GM19467 (cell line): ENCODE data around the gene FBXW7.

ENCODE experiments used
- ATAC-seq: cut with Tn5 transposase; IDR thresholded peaks from one replicate; pipeline ENCODE4 v1.9.1; 2021; ENCODE audit warnings: mild to moderate bottlenecking, moderate library complexity; ENCODE audit not compliant: unreplicated experiment

Gene FBXW7

DNA sequence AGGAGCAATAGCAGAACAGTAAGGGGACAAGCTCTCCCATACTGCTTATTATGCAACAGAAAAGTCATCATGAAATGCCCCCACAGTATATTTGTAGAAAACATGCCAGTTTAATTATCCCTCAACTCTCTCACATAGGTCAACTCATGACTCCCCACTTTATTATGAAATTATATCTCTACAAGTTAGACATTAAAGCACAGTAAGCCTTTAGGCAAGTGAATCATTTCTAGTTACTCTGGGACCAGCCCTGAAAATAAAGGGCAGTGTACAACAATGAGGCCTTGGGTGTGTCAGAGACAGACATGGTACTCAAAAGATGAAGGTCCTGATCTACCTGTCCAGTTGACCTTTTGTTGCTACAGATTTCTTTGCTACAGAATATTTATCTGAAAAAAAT, 191.9 kb downstream of the FBXW7 start:
- ATAC-seq: no peak

DNA sequence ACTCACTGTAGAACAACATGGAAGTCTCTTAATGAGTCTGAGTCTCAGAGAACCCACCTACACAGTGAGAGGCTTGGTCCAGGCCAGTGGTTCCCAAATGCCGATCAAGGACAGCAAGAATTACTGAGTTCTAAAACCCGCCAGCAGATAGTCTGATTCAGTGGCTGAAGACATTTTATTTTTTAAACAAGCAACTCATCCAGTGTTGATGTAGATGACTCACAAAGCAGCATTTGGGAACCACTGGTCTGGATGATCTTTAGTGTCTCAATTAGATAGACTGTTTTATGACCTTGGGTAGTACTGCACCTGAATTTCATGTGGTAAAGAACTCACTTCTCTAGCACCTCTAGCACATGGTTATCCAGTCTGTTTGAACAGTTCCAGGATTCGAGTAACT, 193.6 kb downstream of the FBXW7 start:
- no peak for ATAC-seq

DNA sequence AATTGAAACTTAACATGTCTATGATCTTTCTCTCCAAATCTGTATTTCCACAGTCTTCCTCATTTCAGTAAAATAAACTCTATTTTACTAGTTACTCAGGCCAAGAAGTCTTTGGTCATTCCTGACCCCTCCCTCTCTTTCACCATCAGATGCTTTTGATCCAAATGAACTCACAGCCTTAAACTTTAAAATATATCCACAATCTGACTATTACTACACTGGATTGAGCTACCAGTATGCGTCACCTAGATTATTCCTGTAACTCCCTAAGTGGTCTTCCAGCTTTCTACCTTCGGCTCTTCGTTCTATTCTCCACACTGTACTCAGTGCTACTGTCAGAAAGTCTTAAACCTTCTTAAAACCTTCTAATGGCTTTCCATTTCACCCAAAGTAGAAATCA, 195.1 kb downstream of the FBXW7 start:
- no peak for ATAC-seq

DNA sequence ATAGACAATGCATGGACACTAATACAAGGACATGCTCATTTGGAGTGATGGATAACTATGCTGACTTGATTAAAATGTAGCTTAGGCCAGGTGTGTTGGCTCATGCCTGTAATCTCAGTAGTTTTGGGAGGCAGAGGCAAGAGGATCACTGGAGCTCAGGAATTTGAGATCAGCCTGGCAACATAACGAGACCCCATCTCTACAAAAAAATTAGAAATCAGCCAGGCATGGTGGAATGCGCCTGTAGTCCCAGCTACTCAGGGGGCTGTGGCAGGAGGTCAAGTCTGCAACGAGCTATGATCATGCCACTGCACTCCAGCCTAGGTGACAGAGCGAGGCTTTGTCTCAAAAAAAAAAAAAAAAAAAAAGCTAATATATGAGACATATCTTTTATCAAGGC, 196.3 kb downstream of the FBXW7 start:
- no peak for ATAC-seq

DNA sequence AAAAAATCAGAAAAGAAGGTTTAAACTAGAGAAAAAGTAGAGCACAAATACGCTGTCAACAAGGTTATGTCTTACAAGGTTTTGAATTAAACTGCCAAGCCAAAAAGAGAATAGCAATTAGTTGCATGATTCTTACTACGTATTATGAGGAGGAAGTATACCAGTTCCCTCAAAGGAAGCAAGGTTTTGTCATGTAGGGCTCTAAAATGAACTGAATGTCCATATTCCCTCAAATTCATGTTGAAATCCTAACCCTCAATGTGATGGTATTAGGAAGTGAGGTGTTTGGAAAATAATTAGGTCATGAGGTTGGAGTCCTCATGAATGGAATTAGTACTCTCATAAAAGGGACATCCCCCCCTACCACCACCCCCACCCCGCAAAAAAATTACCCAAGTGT, 201.0 kb downstream of the FBXW7 start:
- ATAC-seq: no peak

DNA sequence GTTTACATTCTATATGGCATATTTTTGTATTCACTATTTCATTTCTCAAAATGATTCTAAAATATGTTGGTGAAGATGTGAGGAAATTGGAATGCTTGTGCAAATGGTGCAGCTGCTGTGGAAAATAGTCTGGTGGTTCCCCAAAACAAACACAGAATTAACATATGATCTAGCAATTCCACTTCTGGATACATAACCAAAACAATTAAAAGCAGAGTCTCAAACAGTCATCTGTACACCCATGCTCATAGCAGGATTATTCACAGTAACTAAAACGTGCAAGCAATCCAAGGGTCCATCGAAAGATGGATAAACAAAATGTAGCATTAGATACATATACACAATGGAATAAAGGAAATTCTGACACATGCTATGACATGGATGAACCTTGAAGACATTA, 204.8 kb downstream of the FBXW7 start:
- no peak for ATAC-seq

DNA sequence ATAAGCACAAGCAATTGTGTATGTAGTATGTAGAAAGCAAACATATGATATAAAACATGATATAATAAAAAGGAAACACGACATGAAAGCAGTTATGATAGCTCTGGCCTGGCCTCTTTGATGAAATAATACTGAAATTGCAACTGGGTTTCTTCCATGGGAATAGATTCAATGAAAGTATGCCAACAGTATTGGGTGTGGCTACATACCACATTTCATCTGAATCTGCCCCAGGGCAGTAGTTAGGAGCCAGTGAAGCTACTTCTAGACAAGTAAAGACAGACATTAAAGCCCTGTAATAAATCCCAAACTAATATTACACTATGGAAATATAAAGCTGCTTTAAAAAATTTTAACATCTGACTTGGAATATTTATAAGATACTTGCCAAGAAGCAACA, 207.3 kb downstream of the FBXW7 start:
- no peak for ATAC-seq

DNA sequence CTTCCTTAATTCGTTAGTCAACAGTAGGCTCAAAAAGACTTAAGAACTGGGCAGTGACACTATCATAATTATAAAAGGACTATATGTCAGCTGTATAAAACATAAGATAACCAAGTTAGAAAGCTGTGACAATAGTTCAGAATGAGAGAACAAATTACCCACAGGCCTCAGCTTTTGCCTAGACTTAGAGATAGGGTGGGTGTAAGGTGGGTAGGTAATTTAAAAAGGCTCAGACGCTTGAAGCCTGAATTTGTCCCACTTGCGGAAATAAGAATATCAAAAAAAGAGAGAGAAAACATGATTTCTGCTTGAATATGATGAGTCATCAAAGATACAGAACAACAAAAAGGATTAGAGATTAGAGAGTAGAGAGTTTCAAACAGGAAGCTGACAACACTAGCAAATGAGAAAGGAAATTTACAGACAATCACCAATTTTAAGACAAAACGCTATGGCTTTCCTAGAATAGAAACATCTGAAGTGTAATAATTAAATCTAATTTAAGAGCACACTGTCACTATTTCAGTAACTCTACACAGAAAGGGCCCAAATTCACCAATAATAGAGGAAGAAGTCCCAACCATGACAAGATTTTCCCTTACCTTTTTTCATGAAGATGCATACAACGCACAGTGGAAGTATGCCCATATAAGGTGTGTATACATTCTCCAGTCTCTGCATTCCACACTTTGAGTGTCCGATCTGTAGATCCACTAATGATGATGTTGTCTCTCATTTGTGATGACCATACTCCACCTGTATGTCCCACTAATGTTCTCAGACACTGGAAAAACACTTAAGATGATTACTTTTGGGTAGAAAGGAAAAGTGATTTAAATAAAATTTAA, 208.1 kb downstream of the FBXW7 start:
- ATAC-seq: no peak

DNA sequence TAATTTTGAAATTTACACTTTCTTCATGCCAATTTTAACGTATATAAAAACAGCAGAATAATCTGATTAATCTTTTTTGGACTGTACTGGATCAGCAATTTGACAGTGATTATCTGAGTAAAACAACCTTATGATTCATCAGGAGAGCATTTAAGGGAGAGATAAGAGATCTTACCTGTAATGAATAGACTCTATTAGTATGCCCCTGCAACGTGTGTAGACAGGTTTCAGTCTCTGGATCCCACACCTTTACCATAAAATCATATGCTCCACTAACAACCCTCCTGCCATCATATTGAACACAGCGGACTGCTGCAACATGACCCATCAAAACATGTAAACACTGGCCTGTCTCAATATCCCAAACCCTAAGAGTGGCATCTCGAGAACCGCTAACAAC, 210.1 kb downstream of the FBXW7 start:
- no peak for ATAC-seq

DNA sequence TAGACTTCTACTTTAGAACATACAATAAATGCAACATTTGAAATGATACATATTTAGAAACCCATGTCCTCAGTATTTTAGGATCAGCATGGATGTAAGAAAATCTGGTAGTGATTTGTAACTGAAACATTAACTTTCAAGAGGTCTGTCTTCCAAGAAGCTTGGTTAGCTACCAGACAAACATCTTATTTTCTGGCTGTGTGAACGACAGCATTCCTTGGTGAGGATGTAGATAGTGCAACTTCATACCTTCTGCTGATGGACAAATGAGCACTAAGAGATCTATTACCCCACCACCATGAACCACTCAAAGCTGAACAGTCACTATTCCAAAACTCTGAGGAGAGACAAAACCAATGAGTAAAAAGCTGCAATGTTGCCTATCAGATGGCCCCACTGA, 212.7 kb downstream of the FBXW7 start:
- no peak for ATAC-seq

DNA sequence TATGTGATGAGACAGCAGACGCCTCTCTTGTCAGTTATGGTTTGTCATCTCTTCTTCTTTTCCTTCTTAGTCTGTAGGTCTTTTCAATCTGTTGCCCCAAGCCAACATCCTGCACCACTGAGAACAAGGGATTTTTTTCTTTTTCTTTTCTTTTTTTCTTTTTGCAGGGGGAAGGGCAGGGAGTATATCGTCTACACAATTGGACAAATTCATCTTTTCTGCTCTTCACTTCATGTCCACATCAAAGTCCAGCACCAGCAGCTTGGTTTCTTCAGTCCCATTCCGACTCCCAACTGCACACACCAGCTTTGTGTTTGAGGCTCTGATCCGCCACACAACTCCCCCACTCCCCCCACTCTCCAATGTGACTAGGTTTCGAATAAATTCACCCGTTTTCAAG, 213.2 kb downstream of the FBXW7 start:
- ATAC-seq: no peak

DNA sequence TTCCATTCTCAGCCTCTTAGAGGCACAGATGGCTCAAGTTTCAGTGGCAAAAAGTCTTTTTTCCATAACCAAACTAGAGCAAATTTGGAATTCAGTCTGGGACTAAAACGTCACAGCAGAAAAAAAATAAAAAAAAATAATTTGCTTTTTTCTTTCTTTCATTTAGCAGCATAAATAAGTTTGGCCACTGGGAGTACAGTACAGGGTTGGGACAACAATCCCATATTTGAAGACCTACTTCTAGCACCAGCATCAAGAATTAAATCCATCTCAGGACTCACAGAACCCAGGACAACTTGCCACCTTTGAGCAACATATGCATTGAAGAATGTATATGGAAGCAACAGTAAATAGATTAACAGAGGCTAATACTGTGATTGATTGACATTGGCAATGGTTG, 214.0 kb downstream of the FBXW7 start:
- no peak for ATAC-seq

DNA sequence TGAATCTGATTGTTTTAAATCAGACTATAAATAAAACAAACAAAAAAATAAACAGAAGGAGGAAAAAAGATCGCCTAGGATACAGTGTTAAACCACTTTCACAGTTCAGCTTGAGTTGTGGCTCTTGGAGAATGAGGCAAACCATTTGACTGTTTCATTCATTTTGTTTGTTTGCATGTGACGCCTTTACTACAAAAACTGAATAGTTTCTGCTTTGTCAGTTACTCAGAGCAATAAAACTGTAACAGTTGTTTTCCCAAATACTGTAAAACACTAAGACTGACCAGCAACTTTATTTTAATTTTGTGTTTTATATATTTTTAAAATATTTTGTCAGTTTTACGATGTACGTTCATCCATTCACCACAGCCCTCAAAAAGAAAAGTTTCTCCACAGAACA, 214.5 kb downstream of the FBXW7 start:
- no peak for ATAC-seq

DNA sequence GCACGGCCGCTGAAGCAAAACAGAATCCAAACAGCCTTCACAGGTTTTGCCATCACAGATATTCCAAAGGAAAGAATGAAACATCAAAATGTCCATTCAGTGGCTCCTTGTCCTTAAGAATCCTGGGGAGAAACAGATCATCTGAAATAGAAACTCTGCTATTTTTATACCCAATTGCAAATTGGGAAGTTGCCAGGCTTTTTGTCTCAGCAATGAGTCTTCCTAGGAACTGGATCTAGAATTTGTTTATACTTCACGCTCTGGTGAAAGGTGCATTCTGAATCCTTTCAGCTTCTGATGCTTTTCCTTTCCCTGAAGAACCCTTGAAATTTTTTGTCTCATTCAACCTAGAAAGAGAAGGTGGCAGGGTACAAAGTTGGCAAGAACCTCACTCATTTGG, 218.9 kb downstream of the FBXW7 start:
- no peak for ATAC-seq

DNA sequence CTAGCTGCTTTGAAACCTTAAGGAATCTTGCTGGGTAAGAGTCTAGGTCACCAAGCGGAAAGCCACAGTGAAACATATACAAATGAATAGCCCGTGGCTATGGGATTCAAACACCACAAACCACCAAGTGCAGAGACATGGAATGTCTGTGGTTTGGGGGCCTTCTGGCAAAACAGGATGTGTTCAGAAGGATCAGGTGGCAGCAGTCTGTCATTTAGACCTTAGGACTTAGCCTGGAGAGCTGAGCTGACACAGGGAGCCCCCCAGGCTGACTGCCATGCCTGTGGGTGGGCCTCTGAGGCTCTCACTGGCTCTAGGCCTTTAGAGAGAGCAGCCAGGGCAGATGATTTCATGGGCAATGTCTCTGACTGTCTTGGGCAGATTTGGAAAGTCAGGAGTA, 225.6 kb downstream of the FBXW7 start:
- ATAC-seq: no peak

DNA sequence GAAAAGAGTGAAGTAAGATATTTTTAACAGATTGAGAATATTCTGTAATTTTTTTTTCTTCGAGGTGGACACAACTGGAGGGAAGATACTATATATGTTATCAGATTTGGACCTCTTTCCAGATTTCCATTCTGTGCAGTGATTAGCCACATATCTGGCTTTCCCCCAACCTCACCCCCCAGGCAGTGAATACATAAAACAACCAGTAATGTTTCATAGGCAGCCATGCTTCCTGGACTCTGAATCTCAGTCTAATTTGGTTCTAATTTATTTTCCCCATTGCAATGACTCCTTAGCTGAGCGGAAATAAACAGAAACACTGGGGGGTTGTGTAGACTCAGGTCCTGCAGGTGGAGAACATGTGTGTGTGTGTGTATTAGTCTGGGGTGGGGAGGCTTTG, 226.5 kb downstream of the FBXW7 start:
- no peak for ATAC-seq

DNA sequence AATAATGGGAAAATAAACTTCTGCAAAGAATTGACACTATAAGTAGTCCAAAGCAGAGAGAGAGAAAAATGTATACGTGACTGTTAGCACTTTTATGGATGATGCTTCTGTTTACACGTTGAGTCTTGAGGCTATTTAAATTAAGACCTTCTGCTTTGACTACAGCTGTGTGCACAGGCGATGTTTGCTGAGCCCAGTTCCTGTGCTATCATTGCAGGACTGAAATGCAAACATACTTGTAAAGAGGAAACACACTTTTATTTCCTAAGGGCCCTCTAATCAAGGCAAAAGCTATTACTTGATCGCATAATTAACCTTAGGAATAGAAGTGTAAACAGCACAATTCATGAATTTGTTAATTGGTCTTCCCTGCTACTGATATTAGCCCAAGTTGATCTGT, 226.9 kb downstream of the FBXW7 start:
- ATAC-seq: no peak

DNA sequence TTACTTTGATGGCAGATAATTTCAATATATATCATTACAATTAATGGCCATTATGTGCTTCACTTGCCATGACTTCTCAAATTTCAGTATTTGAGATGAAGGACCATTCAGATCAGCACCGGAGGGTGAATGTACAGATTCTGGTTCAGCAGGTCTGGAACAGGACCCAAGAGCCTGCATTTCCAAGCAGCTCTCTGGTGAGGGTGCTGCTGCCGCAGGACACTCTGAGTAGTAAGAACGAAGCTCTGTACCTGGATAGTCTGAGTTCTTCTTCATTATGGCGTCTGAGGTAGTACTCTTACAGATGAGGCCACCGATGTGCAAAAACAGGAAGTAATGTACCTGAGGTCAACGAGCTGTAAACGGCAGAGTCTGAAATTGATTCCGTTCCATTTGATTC, 228.2 kb downstream of the FBXW7 start:
- no peak for ATAC-seq

DNA sequence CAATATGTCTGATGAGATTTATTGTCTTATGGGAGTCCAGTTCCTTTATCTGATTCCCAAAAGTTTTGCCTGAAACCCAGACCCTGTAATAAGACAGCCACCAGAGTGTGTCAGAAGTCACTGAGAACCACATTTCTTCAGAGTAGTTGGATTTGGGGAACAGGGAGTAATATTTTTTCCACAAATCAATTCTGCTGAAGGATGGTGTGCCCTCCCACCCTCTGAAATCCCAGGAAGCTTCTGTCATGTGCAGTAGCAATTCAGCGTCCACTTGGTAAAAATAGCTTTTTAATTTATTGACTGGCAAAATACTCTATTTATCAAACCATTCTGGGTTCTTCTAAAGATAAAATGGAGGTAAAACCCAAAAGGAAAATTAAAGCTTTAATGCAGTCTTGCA, 229.4 kb downstream of the FBXW7 start:
- ATAC-seq: no peak

DNA sequence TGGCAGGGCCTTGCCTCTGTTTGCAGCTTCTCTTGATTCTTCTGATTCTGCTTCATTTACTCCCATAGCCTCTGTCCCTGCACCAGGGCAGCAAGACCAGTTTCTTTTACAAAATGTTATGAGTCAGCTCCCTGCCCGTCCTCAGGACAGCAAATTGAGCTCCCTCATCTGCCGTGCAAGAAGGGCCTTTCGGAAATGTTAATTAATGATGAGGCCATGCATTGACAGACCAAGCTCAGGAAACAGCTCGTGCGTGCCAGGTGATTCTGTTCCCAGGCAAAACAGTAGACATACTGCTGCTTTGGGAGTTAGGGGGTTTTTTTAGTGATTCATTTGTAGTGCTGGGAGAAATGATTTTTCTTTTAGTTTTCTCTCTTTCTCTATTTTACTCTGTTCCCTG, 231.7 kb downstream of the FBXW7 start:
- ATAC-seq: peak; percentile 65

DNA sequence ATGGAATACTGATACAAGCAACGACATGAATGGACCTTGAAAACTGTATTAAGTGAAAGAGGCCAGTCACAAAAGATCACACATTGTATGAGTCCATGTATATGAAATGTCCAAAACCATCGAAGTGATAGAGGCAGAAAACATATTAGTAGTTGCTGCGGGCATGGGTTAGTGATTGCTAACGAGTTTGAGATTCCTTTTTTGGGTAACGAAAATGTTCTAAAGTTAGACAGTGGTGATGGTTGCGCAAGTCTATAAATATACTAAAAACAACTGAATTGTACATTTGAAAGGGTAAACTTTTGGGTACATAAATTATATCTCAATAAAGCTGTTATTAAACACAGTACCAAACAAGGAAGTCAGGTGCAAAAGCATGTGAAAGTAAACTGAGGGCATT, 234.5 kb downstream of the FBXW7 start:
- ATAC-seq: no peak

DNA sequence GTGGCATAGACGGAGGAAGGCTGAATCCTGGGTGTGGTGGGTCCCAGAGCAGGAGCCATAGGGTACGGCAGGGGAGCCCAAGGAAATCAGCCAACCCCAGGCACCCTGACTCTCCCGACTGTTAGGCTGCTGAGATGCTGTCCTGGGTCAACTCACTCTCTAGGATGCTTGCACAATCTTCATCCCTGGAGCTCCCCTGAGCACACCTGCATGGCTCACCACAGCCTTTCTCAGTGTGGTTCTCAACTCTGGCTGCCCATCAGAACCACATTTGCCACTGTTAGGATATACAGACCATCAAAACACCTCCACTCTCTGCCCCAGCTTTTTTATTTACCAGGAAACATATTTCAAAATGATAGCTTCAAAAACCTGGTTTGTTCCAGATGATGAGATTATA, 236.3 kb downstream of the FBXW7 start:
- ATAC-seq: no peak

DNA sequence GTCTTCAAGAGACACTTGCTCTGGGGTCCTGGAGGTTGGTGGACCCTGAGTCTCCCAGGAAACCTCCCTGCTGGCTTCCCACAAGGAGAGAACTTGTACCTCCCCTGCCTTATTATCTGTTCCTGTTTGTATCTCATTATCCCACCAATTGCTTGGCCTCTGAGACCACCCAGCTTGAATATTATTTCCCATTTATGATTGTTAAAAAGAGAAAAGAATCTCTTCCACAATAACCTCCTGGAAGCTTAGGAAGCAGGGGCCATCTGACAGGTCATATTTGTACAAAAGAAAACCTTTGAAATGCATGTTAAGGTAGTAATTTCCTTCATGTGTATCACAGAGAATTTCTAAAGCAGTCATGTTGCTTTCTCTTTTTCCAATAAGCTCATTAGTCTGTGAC, 239.5 kb downstream of the FBXW7 start:
- ATAC-seq: no peak
